HL-60 (cell line): ENCODE results near the gene MADCAM1.

Source experiments
- DNase-seq, 2 experiments: peaks; one replicate each; pipeline ENCODE4 v3.0.0-alpha.2; 2010 to 2020; ENCODE audit warnings: low read depth in 1 of 2, low spot score in 1 of 2
- H3K27ac ChIP-seq: fragments of 250-450 bp; sonication (Bioruptor Pico); replicated peaks from 2 replicates; pipeline ENCODE4 v1.5.1; 2020; ENCODE audit warnings: mild to moderate bottlenecking, moderate library complexity
- H3K27me3 ChIP-seq: fragments of 250-450 bp; sonication (Bioruptor Pico); 2 replicates; pipeline ENCODE4 v1.5.1; 2021; ENCODE audit warnings: mild to moderate bottlenecking, moderate library complexity; ENCODE audit not compliant: insufficient read depth, poor library complexity, severe bottlenecking
- H3K4me3 ChIP-seq: replicated peaks from 2 replicates; pipeline ENCODE4 v1.5.1; 2011; ENCODE audit warnings: mild to moderate bottlenecking, control low read depth, low read length; ENCODE audit not compliant: insufficient read depth
- CTCF ChIP-seq: IDR thresholded peaks from one replicate; pipeline ENCODE4 v1.5.1; 2011; ENCODE audit warnings: low read length, control low read depth, inconsistent platforms; ENCODE audit not compliant: insufficient read depth
- GABPA ChIP-seq: IDR thresholded peaks from 2 replicates; pipeline ENCODE4 v1.6.1; 2012; ENCODE audit warnings: low read depth
- POLR2AphosphoS5 ChIP-seq: IDR thresholded peaks from 2 replicates; pipeline ENCODE4 v1.6.1; 2012; ENCODE audit warnings: low read depth
- REST ChIP-seq: IDR thresholded peaks from 2 replicates; pipeline ENCODE4 v1.6.1; 2012; ENCODE audit warnings: low read depth; ENCODE audit not compliant: insufficient replicate concordance
- SPI1 ChIP-seq: IDR thresholded peaks from 2 replicates; pipeline ENCODE4 v1.6.1; 2012; ENCODE audit warnings: low read depth, mild to moderate bottlenecking, borderline replicate concordance

MADCAM1 gene

GRCh38 chr19:484494-484893 is 11.8 kb upstream of the MADCAM1 start:
- Histone ChIP-seq H3K4me3 (no peak overlapping the region), H3K27ac (no peak overlapping the region)
- no peak for DNase-seq

GRCh38 chr19:485077-485476 is 11.2 kb upstream of the MADCAM1 start:
- Histone ChIP-seq H3K27me3 (no peaks in the 10 kb centered on the region), H3K4me3 (no peak overlapping the region), H3K27ac (no peak overlapping the region)
- no peak for DNase-seq
- no peak for TF ChIP-seq GABPA
- TF ChIP-seq SPI1: no peak
- no peak for TF ChIP-seq CTCF
- TF ChIP-seq REST: no peak
- no peak for TF ChIP-seq POLR2AphosphoS5

More at GRCh38 chr19:484494-484893, 11.8 kb upstream of the MADCAM1 start:
- H3K27me3 ChIP-seq: no peaks in the 10 kb centered on the region
- TF ChIP-seq POLR2AphosphoS5: no peak
- no peak for TF ChIP-seq REST
- TF ChIP-seq GABPA: no peak
- no peak for TF ChIP-seq CTCF
- no peak for TF ChIP-seq SPI1

GRCh38 chr19:485583-486236 is 10.6 kb upstream of the MADCAM1 start:
- TF ChIP-seq GABPA (no peak), POLR2AphosphoS5 (no peak), REST (no peak), SPI1 (no peak), CTCF (no peak)
- H3K4me3 ChIP-seq: no peak overlapping the region
- no peaks in the 10 kb centered on the region for H3K27me3 ChIP-seq
- no peak for DNase-seq
- H3K27ac ChIP-seq: no peak overlapping the region
